Measurements from ENCODE around the gene BRD3OS.

DNA sequence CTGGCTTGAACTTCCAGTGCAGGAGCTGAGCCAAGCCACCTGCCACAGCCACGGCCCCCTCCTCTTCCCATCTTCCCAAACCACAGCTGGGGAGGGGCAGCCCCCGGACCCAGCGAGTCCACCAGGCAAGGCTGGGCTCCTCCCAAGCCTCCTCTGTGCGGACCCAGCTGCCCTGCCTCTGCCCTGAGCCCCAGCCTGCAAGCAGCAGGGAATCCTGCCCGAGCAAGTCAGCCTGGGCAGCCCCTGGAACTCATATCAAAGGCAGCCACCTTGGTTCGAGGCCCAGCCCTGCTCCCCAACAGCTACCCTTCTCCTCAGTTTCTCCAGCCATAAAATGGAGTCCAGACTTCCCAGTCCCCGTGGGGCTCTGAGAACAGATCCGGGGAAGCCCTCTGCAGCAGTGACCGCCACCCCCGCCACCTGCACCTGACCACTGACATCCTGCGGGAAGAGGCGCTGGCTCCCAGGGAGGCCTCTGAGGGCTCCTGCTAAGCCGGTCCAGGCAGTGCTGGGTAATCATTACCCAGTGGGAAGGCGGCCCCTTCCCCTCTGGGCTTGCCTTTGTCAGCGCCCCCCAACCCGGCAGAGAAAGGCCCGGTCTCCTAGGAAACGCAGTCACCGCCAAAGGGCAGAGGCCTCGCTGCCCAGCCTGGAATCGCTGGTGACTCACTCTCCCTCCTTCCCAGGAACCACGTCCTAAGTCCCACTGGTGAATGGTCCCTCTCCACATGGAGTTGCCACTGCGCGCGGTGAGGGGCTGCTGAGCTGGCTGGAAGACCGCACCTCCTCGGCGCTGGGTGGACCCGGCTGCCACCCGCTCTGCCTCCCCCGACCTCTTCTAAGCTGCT, 34.7 kb upstream of the BRD3OS start:
- TF ChIP-seq, protein P1, sequence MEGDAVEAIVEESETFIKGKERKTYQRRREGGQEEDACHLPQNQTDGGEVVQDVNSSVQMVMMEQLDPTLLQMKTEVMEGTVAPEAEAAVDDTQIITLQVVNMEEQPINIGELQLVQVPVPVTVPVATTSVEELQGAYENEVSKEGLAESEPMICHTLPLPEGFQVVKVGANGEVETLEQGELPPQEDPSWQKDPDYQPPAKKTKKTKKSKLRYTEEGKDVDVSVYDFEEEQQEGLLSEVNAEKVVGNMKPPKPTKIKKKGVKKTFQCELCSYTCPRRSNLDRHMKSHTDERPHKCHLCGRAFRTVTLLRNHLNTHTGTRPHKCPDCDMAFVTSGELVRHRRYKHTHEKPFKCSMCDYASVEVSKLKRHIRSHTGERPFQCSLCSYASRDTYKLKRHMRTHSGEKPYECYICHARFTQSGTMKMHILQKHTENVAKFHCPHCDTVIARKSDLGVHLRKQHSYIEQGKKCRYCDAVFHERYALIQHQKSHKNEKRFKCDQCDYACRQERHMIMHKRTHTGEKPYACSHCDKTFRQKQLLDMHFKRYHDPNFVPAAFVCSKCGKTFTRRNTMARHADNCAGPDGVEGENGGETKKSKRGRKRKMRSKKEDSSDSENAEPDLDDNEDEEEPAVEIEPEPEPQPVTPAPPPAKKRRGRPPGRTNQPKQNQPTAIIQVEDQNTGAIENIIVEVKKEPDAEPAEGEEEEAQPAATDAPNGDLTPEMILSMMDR (IDR thresholded peaks at IDR 0.05; ENCODE audit: borderline replicate concordance, extremely low read depth, low read length, poor library complexity, severe bottlenecking) = no peak
- no peak for TF ChIP-seq EZH2 (IDR thresholded peaks at IDR 0.05; ENCODE audit: borderline replicate concordance, low read depth, low read length, severe bottlenecking)
